ENCODE measurements around the gene GPR55.

GRCh38 chr2:230968921-230969658, 44.0 kb upstream of the GPR55 start:
- TF ChIP-seq CTCF (IDR thresholded peaks at IDR 0.05) = no peak
- TF ChIP-seq POLR2A (IDR thresholded peaks at IDR 0.05) = no peak
